ENCODE results near the gene PSEN2.

The PSEN2 gene

GRCh38 chr1:226892524-226892875, 22.1 kb downstream of the PSEN2 start:
- H3K4me1 ChIP-seq (ENCODE audit: control insufficient read depth in 1 of 2, insufficient read depth in 1 of 2, low read depth in 1 of 2, low read length in 1 of 2): no peaks in the 10 kb centered on the region
- no peaks in the 10 kb centered on the region for H3K27me3 ChIP-seq
- no peak overlapping the region for H3K4me3 ChIP-seq (ENCODE audit: low read depth in 1 of 2, low read length in 1 of 2)
- no peaks in the 10 kb centered on the region for H3K36me3 ChIP-seq
- TF ChIP-seq CTCF (IDR thresholded peaks at IDR 0.05): no peak
- H3K27ac ChIP-seq: no peak overlapping the region
- H3K9me3 ChIP-seq: no peaks in the 10 kb centered on the region

- no peak for TF ChIP-seq CTCF (IDR thresholded peaks at IDR 0.05)
- no peaks in the 10 kb centered on the region for H3K4me1 ChIP-seq (ENCODE audit: control insufficient read depth in 1 of 2, insufficient read depth in 1 of 2, low read depth in 1 of 2, low read length in 1 of 2)
- no peaks in the 10 kb centered on the region for H3K9me3 ChIP-seq
- no peaks in the 10 kb centered on the region for H3K36me3 ChIP-seq
- no peaks in the 10 kb centered on the region for H3K27me3 ChIP-seq
- no peak overlapping the region for H3K27ac ChIP-seq
- no peak overlapping the region for H3K4me3 ChIP-seq (ENCODE audit: low read depth in 1 of 2, low read length in 1 of 2)
Observed at GRCh38 chr1:226893936-226894335, 23.5 kb downstream of the PSEN2 start.

GRCh38 chr1:226894826-226895225, 24.4 kb downstream of the PSEN2 start:
- Histone ChIP-seq H3K36me3 (no peaks in the 10 kb centered on the region), H3K27me3 (no peaks in the 10 kb centered on the region), H3K27ac (no peak overlapping the region), H3K9me3 (no peaks in the 10 kb centered on the region), H3K4me1 (ENCODE audit: control insufficient read depth in 1 of 2, insufficient read depth in 1 of 2, low read depth in 1 of 2, low read length in 1 of 2) (no peaks in the 10 kb centered on the region), H3K4me3 (ENCODE audit: low read depth in 1 of 2, low read length in 1 of 2) (no peak overlapping the region)
- no peak for TF ChIP-seq CTCF (IDR thresholded peaks at IDR 0.05)

- Histone ChIP-seq H3K4me1 (ENCODE audit: control insufficient read depth in 1 of 2, insufficient read depth in 1 of 2, low read depth in 1 of 2, low read length in 1 of 2) (no peaks in the 10 kb centered on the region), H3K36me3 (no peaks in the 10 kb centered on the region), H3K4me3 (ENCODE audit: low read depth in 1 of 2, low read length in 1 of 2) (no peak overlapping the region), H3K27ac (no peak overlapping the region), H3K9me3 (no peaks in the 10 kb centered on the region), H3K27me3 (no peaks in the 10 kb centered on the region)
- no peak for TF ChIP-seq CTCF (IDR thresholded peaks at IDR 0.05)
Observed at GRCh38 chr1:226895644-226896043, 25.2 kb downstream of the PSEN2 start.

GRCh38 chr1:226898246-226898645, 27.8 kb downstream of the PSEN2 start:
- Histone ChIP-seq H3K4me1 (ENCODE audit: control insufficient read depth in 1 of 2, insufficient read depth in 1 of 2, low read depth in 1 of 2, low read length in 1 of 2) (no peaks in the 10 kb centered on the region), H3K27me3 (no peaks in the 10 kb centered on the region), H3K4me3 (ENCODE audit: low read depth in 1 of 2, low read length in 1 of 2) (no peak overlapping the region), H3K36me3 (no peaks in the 10 kb centered on the region), H3K9me3 (no peaks in the 10 kb centered on the region), H3K27ac (no peak overlapping the region)
- TF ChIP-seq CTCF (IDR thresholded peaks at IDR 0.05): no peak

- no peaks in the 10 kb centered on the region for H3K9me3 ChIP-seq
- no peaks in the 10 kb centered on the region for H3K36me3 ChIP-seq
- H3K27ac ChIP-seq: no peak overlapping the region
- no peaks in the 10 kb centered on the region for H3K27me3 ChIP-seq
- H3K4me1 ChIP-seq (ENCODE audit: control insufficient read depth in 1 of 2, insufficient read depth in 1 of 2, low read depth in 1 of 2, low read length in 1 of 2): no peaks in the 10 kb centered on the region
- H3K4me3 ChIP-seq (ENCODE audit: low read depth in 1 of 2, low read length in 1 of 2): no peak overlapping the region
- TF ChIP-seq CTCF (IDR thresholded peaks at IDR 0.05): no peak
Observed at GRCh38 chr1:226901421-226901820, 31.0 kb downstream of the PSEN2 start.

Data from neutrophil (primary cell).